ENCODE data around the gene ALG14.

- TF ChIP-seq CTCF (tag by site-specific recombination; IDR thresholded peaks at IDR 0.05) (no peak), ZNF792 (tag by site-specific recombination; IDR thresholded peaks at IDR 0.05) (no peak), ZNF623 (tag by site-specific recombination; IDR thresholded peaks at IDR 0.05) (no peak), ZNF629 (tag by site-specific recombination; IDR thresholded peaks at IDR 0.05) (no peak), ZBTB21 (tag by site-specific recombination; IDR thresholded peaks at IDR 0.05) (no peak), ZNF785 (tag by site-specific recombination; IDR thresholded peaks at IDR 0.05) (no peak), ZNF138 (tag by site-specific recombination; IDR thresholded peaks at IDR 0.05; ENCODE audit: borderline replicate concordance) (no peak), YY1 (tag by site-specific recombination; IDR thresholded peaks at IDR 0.05) (no peak), ZNF184 (tag by site-specific recombination; IDR thresholded peaks at IDR 0.05) (no peak), ZNF350 (tag by site-specific recombination; IDR thresholded peaks at IDR 0.05) (no peak), ZNF660 (tag by site-specific recombination; IDR thresholded peaks at IDR 0.05) (no peak), GLI4 (tag by site-specific recombination; IDR thresholded peaks at IDR 0.05) (no peak), ZNF133 (tag by site-specific recombination; IDR thresholded peaks at IDR 0.05) (no peak)
Measured at GRCh38 chr1:94974241-94974640, 98.5 kb downstream of the ALG14 start.

Measured in HEK293 (cell line).